ENCODE data around the gene WDFY2.
A peak's percentile ranks its signal among the peaks of the same experiment; 100 is the strongest.

The WDFY2 gene

GRCh38 chr13:51624207-51624606 lies 39.9 kb downstream of the WDFY2 start:
- Histone ChIP-seq H3K9me3 (no peaks in the 10 kb centered on the region), H3K27me3 (no peaks in the 10 kb centered on the region), H3K27ac (no peak overlapping the region), H3K4me3 (ENCODE audit: low read depth in 1 of 2, low read length in 1 of 2) (no peak overlapping the region), H3K4me1 (ENCODE audit: control insufficient read depth in 1 of 2, insufficient read depth in 1 of 2, low read depth in 1 of 2, low read length in 1 of 2) (peaks cover 0 to 7% of the 10 kb centered on the region in 2 experiments), H3K36me3 (no peaks in the 10 kb centered on the region)
- no peak for TF ChIP-seq CTCF (IDR thresholded peaks at IDR 0.05)

- no peaks in the 10 kb centered on the region for H3K36me3 ChIP-seq
- no peaks in the 10 kb centered on the region for H3K27me3 ChIP-seq
- H3K27ac ChIP-seq = no peak overlapping the region
These were observed 40.6 kb downstream of the WDFY2 start for GRCh38 chr13:51624695-51625345.

GRCh38 chr13:51625555-51626345 lies 41.5 kb downstream of the WDFY2 start:
- peak overlapping the region; percentile 18 for H3K27ac ChIP-seq

More at GRCh38 chr13:51624695-51625345, 40.6 kb downstream of the WDFY2 start:
- Histone ChIP-seq H3K4me1 (ENCODE audit: control insufficient read depth in 1 of 2, insufficient read depth in 1 of 2, low read depth in 1 of 2, low read length in 1 of 2) (peaks cover 0 to 7% of the 10 kb centered on the region in 2 experiments), H3K4me3 (ENCODE audit: low read depth in 1 of 2, low read length in 1 of 2) (no peak overlapping the region), H3K9me3 (no peaks in the 10 kb centered on the region)
- TF ChIP-seq CTCF (IDR thresholded peaks at IDR 0.05) = no peak

GRCh38 chr13:51626749-51627148 lies 42.5 kb downstream of the WDFY2 start:
- Histone ChIP-seq H3K27ac (no peak overlapping the region), H3K4me1 (ENCODE audit: control insufficient read depth in 1 of 2, insufficient read depth in 1 of 2, low read depth in 1 of 2, low read length in 1 of 2) (peaks cover 5 to 16% of the 10 kb centered on the region in 2 experiments), H3K36me3 (no peaks in the 10 kb centered on the region), H3K4me3 (ENCODE audit: low read depth in 1 of 2, low read length in 1 of 2) (no peak overlapping the region), H3K9me3 (no peaks in the 10 kb centered on the region), H3K27me3 (no peaks in the 10 kb centered on the region)
- no peak for TF ChIP-seq CTCF (IDR thresholded peaks at IDR 0.05)

More at GRCh38 chr13:51625555-51626345, 41.5 kb downstream of the WDFY2 start:
- H3K36me3 ChIP-seq = no peaks in the 10 kb centered on the region
- H3K27me3 ChIP-seq = no peaks in the 10 kb centered on the region
- H3K9me3 ChIP-seq = no peaks in the 10 kb centered on the region
- TF ChIP-seq CTCF (IDR thresholded peaks at IDR 0.05) = no peak
- peaks cover 0 to 7% of the 10 kb centered on the region in 2 experiments for H3K4me1 ChIP-seq (ENCODE audit: control insufficient read depth in 1 of 2, insufficient read depth in 1 of 2, low read depth in 1 of 2, low read length in 1 of 2)
- H3K4me3 ChIP-seq (ENCODE audit: low read depth in 1 of 2, low read length in 1 of 2) = no peak overlapping the region

GRCh38 chr13:51628059-51628852 lies 44.0 kb downstream of the WDFY2 start:
- H3K4me1 ChIP-seq (ENCODE audit: control insufficient read depth in 1 of 2, insufficient read depth in 1 of 2, low read depth in 1 of 2, low read length in 1 of 2) = peaks cover 5 to 16% of the 10 kb centered on the region in 2 experiments

More at GRCh38 chr13:51628059-51628852, 44.0 kb downstream of the WDFY2 start:
- Histone ChIP-seq H3K36me3 (no peaks in the 10 kb centered on the region), H3K27ac (no peak overlapping the region), H3K9me3 (no peaks in the 10 kb centered on the region), H3K27me3 (no peaks in the 10 kb centered on the region), H3K4me3 (ENCODE audit: low read depth in 1 of 2, low read length in 1 of 2) (no peak overlapping the region)
- no peak for TF ChIP-seq CTCF (IDR thresholded peaks at IDR 0.05)
